RWPE1 (cell line): Measurements from ENCODE around the gene SYT12.
"Not testable (repeated sequence)": the region's sequence is repeated elsewhere in the genome, so short reads cannot be mapped to it uniquely, and the experiment has no call there.

ENCODE experiments used
- CTCF ChIA-PET: fragments of 350-600 bp; sonication (Branson Sonifier 250); formaldehyde crosslinking; extraction: SDS; loops from one replicate; lab custom pipeline; 2021; lab: Yijun Ruan, JAX
- POLR2A ChIA-PET: fragments of 400-600 bp; formaldehyde crosslinking; extraction: SDS; loops from one replicate; lab custom pipeline; 2020; ENCODE audit warnings: antibody characterized with exemption; ENCODE audit not compliant: low non-redundant PET; lab: Yijun Ruan, JAX
- DNase-seq: peaks from one replicate; pipeline ENCODE4 v3.0.0; 2012; ENCODE audit warnings: low spot score
- H3K27ac ChIP-seq: fragments of 450-650 bp; 2 replicates; pipeline ENCODE4 v1.5.1; 2017
- TF ChIP-seq, protein P1 (sequence below): fragments of 450-650 bp; conservative IDR thresholded peaks from 2 replicates; pipeline ENCODE4 v1.5.1; 2017; ENCODE audit warnings: low read depth, mild to moderate bottlenecking

The SYT12 gene

DNA sequence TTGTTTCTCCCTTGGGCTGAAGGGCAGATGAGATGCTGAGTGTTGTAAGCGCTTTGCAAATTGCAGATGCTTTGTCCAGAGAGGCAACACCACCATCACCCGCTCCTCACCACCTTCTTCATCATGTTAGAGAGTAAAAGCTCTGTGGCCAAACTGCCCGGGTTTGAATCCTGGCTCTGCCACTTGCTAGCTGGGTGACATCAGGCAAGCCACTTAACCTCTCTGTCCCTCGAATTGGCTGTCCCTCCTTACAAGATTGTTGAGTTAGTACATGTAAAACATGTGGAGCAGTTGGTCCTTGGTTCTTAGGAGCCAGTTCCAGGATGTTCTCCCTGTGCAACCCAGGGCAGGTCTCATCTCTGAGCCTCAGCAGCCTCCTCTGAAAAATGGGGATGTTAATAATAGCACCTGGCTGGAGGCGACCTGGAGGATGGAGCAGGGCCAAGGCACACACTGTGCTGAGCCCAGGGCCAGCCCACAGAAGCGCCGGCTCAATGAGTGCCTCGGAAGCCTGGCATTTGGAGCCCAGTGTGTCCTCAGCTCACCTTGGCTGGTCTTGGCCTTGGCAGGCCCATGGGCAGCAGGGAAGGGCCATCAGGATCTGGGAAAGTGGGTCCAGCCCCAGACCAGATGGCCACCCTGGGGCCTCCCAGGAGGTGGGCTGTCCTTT, 37.3 kb upstream of the SYT12 start:
- ChIA-PET POLR2A (no interaction called here), CTCF (interaction anchor here (0.6 to 0.8 kb wide), 3 partner anchors 9 to 312 kb away, joined by 3 read pairs; no protein-coding TSS in a partner anchor)
- peak overlapping the region; percentile 85 for H3K27ac ChIP-seq
- DNase-seq, result no peak
- TF ChIP-seq, protein P1, sequence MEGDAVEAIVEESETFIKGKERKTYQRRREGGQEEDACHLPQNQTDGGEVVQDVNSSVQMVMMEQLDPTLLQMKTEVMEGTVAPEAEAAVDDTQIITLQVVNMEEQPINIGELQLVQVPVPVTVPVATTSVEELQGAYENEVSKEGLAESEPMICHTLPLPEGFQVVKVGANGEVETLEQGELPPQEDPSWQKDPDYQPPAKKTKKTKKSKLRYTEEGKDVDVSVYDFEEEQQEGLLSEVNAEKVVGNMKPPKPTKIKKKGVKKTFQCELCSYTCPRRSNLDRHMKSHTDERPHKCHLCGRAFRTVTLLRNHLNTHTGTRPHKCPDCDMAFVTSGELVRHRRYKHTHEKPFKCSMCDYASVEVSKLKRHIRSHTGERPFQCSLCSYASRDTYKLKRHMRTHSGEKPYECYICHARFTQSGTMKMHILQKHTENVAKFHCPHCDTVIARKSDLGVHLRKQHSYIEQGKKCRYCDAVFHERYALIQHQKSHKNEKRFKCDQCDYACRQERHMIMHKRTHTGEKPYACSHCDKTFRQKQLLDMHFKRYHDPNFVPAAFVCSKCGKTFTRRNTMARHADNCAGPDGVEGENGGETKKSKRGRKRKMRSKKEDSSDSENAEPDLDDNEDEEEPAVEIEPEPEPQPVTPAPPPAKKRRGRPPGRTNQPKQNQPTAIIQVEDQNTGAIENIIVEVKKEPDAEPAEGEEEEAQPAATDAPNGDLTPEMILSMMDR, result no peak

DNA sequence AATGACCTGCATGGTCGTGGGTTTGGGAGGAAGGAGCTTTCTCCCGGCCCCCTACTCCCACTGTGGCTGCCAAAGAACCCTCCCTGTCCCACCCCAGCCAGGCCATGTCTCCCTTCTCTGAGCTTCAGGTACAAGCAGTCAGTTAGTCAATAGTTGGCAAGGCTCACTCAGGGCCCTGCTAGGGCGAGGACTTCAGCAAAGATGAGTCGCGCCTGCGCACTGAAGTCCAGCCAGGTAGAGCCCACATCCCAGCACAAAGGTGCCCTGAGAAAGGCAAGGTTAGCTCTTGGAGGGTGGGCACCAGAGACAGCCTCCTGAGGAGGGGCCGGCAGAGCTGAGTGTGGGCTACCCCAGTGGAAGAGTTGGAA, 36.8 kb upstream of the SYT12 start:
- peak overlapping the region; percentile 85 for H3K27ac ChIP-seq
- POLR2A ChIA-PET, result no interaction called here
- TF ChIP-seq, protein P1, result no peak
- CTCF ChIA-PET, result interaction anchor here (0.6 to 0.8 kb wide), 3 partner anchors 10 to 312 kb away, joined by 3 read pairs; no protein-coding TSS in a partner anchor
- peak; percentile 61 for DNase-seq

DNA sequence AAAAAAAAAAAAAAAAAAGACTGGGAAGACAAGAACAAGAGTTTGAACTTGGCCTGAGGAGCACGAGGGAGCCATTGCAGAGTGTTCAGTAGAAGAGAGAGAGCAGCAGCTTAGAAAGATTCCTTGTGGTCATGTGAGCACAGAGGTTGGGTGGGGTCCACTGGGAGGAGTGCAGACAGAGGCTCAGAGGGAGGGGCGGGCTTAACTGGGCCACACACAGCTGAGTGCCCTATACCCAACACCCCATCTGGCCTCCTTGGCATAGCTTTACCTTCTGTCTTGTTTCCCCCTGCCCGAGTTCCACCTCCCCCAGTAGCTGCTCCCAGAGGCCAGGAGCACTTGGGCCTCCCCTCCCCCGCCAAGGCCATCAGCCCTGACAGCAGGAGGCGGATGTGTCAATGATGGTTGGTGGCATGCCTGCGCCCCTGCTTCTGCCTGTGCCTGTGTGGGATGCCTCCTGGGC, 35.7 kb upstream of the SYT12 start:
- H3K27ac ChIP-seq, result peak overlapping the region; percentile 85

DNA sequence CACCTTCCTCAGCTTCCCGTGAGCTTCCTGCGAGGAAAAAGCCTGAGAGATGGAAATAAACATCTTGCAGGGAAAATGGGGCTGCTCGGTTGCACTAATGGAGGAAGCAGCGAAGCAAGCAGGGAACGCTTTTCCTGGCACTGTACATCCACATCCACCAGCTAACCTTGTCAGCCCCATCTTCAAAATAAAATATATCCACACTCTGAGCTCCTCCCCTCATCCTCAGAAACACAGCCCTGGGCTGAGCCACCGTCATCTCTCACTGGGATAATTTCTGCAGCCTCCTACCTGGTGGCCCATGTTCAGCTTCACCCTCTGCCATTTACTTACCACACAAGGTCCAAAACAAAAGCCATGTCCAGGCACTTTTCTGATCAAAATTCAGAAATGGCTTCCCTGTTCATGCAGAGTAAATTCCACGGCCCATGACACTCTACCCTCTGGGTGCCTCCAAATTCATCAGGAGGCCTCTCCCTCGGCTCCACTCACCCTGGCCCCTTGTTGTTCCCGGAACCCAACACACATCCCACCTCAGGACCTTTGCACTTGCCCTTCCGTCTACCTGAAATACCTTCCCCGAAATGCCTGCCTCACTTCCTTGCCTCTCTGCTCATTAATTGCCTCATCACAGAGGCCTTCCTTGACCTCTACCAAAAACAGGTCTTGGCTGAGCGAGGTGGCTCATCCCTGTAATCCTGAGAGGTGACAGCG, 34.9 kb upstream of the SYT12 start:
- CTCF ChIA-PET, result no interaction called here
- TF ChIP-seq, protein P1, result no peak
- DNase-seq, result no peak
- POLR2A ChIA-PET, result no interaction called here
- H3K27ac ChIP-seq, result peak overlapping the region; percentile 85

More for the DNA sequence above, 35.7 kb upstream of the SYT12 start:
- CTCF ChIA-PET, result interaction anchor here (0.6 kb wide), 2 partner anchors 370 to 715 kb away, joined by 6 read pairs; no protein-coding TSS in a partner anchor
- TF ChIP-seq, protein P1, result no peak
- POLR2A ChIA-PET, result interaction anchor here (0.7 kb wide), 2 partner anchors 19 to 132 kb away, joined by 3 to 4 read pairs; partner anchors contain the start of gene KDM2A
- DNase-seq, result no peak

DNA sequence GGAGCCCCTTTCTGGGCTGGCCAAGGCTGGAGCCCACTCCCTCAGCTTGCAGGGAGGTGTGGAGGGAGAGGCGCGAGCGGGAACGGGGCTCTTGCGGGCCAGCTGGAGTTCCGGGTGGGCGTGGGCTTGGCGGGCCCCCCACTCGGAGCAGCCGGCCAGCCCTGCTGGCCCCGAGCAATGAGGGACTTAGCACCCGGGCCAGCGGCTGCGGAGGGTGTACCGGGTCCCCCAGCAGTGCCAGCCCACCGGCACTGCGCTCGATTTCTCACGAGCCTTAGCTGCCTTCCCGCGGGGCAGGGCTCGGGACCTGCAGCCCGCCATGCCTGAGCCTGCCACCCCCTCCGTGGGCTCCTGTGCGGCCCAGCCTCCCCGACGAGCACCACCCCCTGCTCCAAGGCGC, 34.2 kb upstream of the SYT12 start:
- CTCF ChIA-PET, POLR2A ChIA-PET, DNase-seq: not testable (repeated sequence)
- peak overlapping the region; percentile 85; the same call in 1 of the 2 replicates for H3K27ac ChIP-seq

DNA sequence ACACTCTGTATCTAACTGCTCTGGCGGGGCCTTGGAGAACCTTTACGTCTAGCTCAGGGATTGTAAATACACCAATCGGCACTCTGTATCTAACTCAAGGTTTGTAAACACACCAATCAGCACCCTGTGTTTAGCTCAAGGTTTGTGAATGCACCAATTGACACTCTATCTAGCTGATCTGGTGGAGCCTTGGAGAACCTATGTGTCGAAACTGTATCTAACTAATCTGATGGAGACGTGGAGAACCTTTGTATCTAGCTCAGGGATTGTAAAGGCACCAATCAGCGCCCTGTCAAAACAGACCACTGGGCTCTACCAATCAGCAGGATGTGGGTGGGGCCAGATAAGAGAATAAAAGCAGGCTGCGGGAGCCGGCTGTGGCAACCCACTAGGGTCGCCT, 33.6 kb upstream of the SYT12 start:
- POLR2A ChIA-PET, H3K27ac ChIP-seq, DNase-seq, CTCF ChIA-PET: not testable (repeated sequence)

DNA sequence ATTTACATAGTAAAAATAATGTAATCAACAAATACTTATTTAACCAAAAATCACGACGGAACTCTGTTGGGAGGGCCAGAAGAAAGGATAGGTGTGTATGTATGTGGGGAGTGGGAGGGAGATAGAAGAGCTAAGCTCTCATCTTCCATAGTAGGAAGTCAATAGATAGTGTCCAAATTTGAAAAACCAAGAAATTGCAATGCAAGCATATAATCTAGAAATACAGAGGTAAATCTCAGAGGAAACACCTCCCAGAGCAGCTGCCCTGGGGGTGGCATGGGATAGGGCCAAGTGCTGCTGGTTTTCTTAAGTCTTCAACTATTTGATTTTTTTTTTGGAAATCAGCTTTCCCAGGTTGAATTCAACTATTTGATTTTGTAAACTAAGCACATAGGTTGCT, 30.9 kb upstream of the SYT12 start:
- no peak overlapping the region for H3K27ac ChIP-seq
- ChIA-PET CTCF (interaction anchor here (0.6 kb wide), 1 partner anchor 315 kb away, joined by 6 read pairs; no protein-coding TSS in a partner anchor), POLR2A (interaction anchor here (0.6 to 0.7 kb wide), 2 partner anchors 208 to 282 kb away, joined by 3 to 4 read pairs; no protein-coding TSS in a partner anchor)
- TF ChIP-seq, protein P1, result no peak
- no peak for DNase-seq
